ENCODE measurements around the gene TRIM72. TPM values are rescaled to one million over a fixed set of nuclear protein-coding genes. Genes with fewer than 3 reads are reported as not detected.

The TRIM72 gene
- total RNA-seq, 4 donors from 2014 or later: 0.14 TPM; not detected in 3

GRCh38 chr16:31186176-31186575 lies 27.7 kb upstream of the TRIM72 start:
- in situ Hi-C loops (cut with MboI; ENCODE audit: low pct_ligation_motif_present in 1 of 4, low pct_unique_long_range_greater_than_20kb in 1 of 4, low sequenced_read_pairs in 3 of 4) (loop anchor here in 1 of 4 donors (25.0 kb wide), 1 partner anchor 251 kb away; the partner anchor contains the start of genes COX6A2 and ZNF843), intact Hi-C loops (cut with DNase I; ENCODE audit: low total_unique reads) (loop anchor here (10.0 kb wide), 1 partner anchor 259 kb away; the partner anchor contains the start of gene ZNF843)
- Histone ChIP-seq H3K9me3 (no peaks in the 10 kb centered on the region), H3K27ac (no peak overlapping the region), H3K27me3 (no peaks in the 10 kb centered on the region), H3K4me1 (peaks cover 15 to 30% (median 22%) of the 10 kb centered on the region in 4 donors), H3K4me3 (no peak overlapping the region), H3K36me3 (peaks cover 0 to 86% (median 41%) of the 10 kb centered on the region in 4 donors)
- TF ChIP-seq POLR2AphosphoS5 (IDR thresholded peaks at IDR 0.05): no peak
- TF ChIP-seq EP300 (IDR thresholded peaks at IDR 0.05; ENCODE audit: low read depth): no peak
- no peak for TF ChIP-seq CTCF (IDR thresholded peaks at IDR 0.05)
- TF ChIP-seq POLR2A (IDR thresholded peaks at IDR 0.05): no peak
- 81 to 83% methylated on average over 7 of the region's 7 CpGs for WGBS, 2 donors (ENCODE audit: low coverage in 1 of 2)
- DNase-seq: no peak

GRCh38 chr16:31186930-31187807 lies 26.8 kb upstream of the TRIM72 start:
- 83 to 85% methylated on average over 7 to 10 of the region's 10 CpGs for WGBS, 2 donors (ENCODE audit: low coverage in 1 of 2)
- Histone ChIP-seq H3K4me3 (no peak overlapping the region), H3K4me1 (peaks cover 5 to 20% (median 13%) of the 10 kb centered on the region in 4 donors), H3K9me3 (no peaks in the 10 kb centered on the region), H3K27ac (no peak overlapping the region), H3K27me3 (no peaks in the 10 kb centered on the region), H3K36me3 (peaks cover 0 to 96% (median 46%) of the 10 kb centered on the region in 4 donors)
- no peak for DNase-seq
- intact Hi-C loops (cut with DNase I; ENCODE audit: low total_unique reads) (loop anchor here (10.0 kb wide), 1 partner anchor 258 kb away; the partner anchor contains the start of gene ZNF843), in situ Hi-C loops (cut with MboI; ENCODE audit: low pct_ligation_motif_present in 1 of 4, low pct_unique_long_range_greater_than_20kb in 1 of 4, low sequenced_read_pairs in 3 of 4) (loop anchor here in 1 of 4 donors (25.0 kb wide), 1 partner anchor 250 kb away; the partner anchor contains the start of genes COX6A2 and ZNF843)
- TF ChIP-seq POLR2AphosphoS5 (IDR thresholded peaks at IDR 0.05): no peak
- TF ChIP-seq EP300 (IDR thresholded peaks at IDR 0.05; ENCODE audit: low read depth): no peak
- TF ChIP-seq POLR2A (IDR thresholded peaks at IDR 0.05): no peak

- no peaks in the 10 kb centered on the region for H3K27me3 ChIP-seq
- H3K4me3 ChIP-seq: no peak overlapping the region
- TF ChIP-seq EP300 (IDR thresholded peaks at IDR 0.05; ENCODE audit: low read depth) (no peak), POLR2A (IDR thresholded peaks at IDR 0.05) (no peak), POLR2AphosphoS5 (IDR thresholded peaks at IDR 0.05) (no peak), CTCF (IDR thresholded peaks at IDR 0.05) (no peak)
- 81 to 82% methylated on average over 6 to 8 of the region's 8 CpGs for WGBS, 2 donors (ENCODE audit: low coverage in 1 of 2)
- H3K36me3 ChIP-seq: peaks cover 0 to 97% (median 46%) of the 10 kb centered on the region in 4 donors
- H3K9me3 ChIP-seq: no peaks in the 10 kb centered on the region
- peaks cover 0 to 14% (median 6%) of the 10 kb centered on the region in 4 donors for H3K4me1 ChIP-seq
- no peak overlapping the region for H3K27ac ChIP-seq
- intact Hi-C loops (cut with DNase I; ENCODE audit: low total_unique reads): loop anchor here (10.0 kb wide), 1 partner anchor 257 kb away; the partner anchor contains the start of gene ZNF843
- in situ Hi-C loops (cut with MboI; ENCODE audit: low pct_ligation_motif_present in 1 of 4, low pct_unique_long_range_greater_than_20kb in 1 of 4, low sequenced_read_pairs in 3 of 4): loop anchor here in 1 of 4 donors (25.0 kb wide), 1 partner anchor 250 kb away; the partner anchor contains the start of genes COX6A2 and ZNF843
- no peak for DNase-seq
Observed at GRCh38 chr16:31187808-31188189, 26.1 kb upstream of the TRIM72 start.

GRCh38 chr16:31188450-31189411 lies 25.2 kb upstream of the TRIM72 start:
- TF ChIP-seq EP300 (IDR thresholded peaks at IDR 0.05; ENCODE audit: low read depth) (no peak), POLR2A (IDR thresholded peaks at IDR 0.05) (no peak), POLR2AphosphoS5 (IDR thresholded peaks at IDR 0.05) (no peak), CTCF (IDR thresholded peaks at IDR 0.05) (no peak)
- no peaks in the 10 kb centered on the region for H3K9me3 ChIP-seq
- no peaks in the 10 kb centered on the region for H3K27me3 ChIP-seq
- DNase-seq: no peak
- in situ Hi-C loops (cut with MboI; ENCODE audit: low pct_ligation_motif_present in 1 of 4, low pct_unique_long_range_greater_than_20kb in 1 of 4, low sequenced_read_pairs in 3 of 4): loop anchor here in 1 of 4 donors (25.0 kb wide), 1 partner anchor 249 kb away; the partner anchor contains the start of genes COX6A2 and ZNF843
- WGBS, 2 donors (ENCODE audit: low coverage in 1 of 2): 73 to 88% methylated on average over 3 of the region's 3 CpGs
- intact Hi-C loops (cut with DNase I; ENCODE audit: low total_unique reads): loop anchor here (10.0 kb wide), 1 partner anchor 256 kb away; the partner anchor contains the start of gene ZNF843
- no peak overlapping the region for H3K4me3 ChIP-seq
- H3K27ac ChIP-seq: no peak overlapping the region
- H3K36me3 ChIP-seq: peaks cover 0 to 98% (median 48%) of the 10 kb centered on the region in 4 donors
- peaks cover 0 to 5% (median 2%) of the 10 kb centered on the region in 4 donors for H3K4me1 ChIP-seq

All from transverse colon (tissue), 4 donors.